SW480 (cell line): ENCODE results near the gene MAST4.

Source experiments
- DNase-seq: peaks from one replicate; pipeline ENCODE4 v3.0.0-alpha.2; 2016; ENCODE audit warnings: low spot score

The MAST4 gene

GRCh38 chr5:66876266-66876807 lies 280.1 kb downstream of the MAST4 start:
- no peak for DNase-seq

- DNase-seq = peak; percentile 3
Observed at GRCh38 chr5:66877843-66878242, 281.6 kb downstream of the MAST4 start.

DNA sequence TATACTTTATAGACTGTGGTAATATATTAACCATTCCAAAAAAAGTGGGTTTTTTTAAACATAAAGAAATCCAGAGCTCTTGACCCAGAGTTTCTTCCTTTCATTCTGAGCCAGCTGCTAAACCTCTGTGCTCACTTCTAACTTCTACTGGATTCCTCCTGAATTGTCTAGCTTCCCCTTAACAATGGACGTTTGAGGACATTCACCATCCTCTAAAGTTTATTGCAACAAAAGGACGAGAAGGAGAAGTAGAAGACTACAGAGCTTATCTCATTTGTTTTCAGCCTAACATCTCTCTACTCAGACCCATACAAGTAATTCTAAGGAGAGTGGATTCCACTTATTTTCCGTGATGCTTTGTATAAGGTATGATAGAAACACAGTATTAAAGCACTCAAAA lies 284.2 kb downstream of the MAST4 start:
- DNase-seq = no peak

GRCh38 chr5:66881480-66882161 lies 285.4 kb downstream of the MAST4 start:
- no peak for DNase-seq

GRCh38 chr5:66882606-66883227 lies 286.5 kb downstream of the MAST4 start:
- no peak for DNase-seq

- DNase-seq = no peak
Observed at GRCh38 chr5:66884564-66885243, 288.5 kb downstream of the MAST4 start.

GRCh38 chr5:66886941-66887340 lies 290.7 kb downstream of the MAST4 start:
- DNase-seq = no peak

DNA sequence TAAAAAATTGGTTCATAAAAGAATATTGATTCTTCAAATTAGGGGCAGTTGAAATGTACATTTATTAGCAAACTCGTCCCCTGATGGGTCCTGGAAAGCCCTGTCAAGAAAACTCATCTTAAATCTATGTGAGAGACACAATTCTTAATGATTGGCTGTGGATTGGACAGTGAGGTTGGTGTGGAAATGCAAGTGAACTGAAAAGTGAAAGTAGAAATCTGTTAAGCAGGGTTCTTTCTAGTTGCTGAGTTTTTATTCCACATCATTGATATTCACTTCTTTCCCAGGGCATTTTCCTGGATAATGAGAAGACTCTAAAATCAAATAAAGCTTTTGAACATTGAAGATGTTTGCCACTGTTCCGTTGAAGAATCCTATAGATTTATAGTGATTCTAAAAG lies 292.4 kb downstream of the MAST4 start:
- no peak for DNase-seq

DNA sequence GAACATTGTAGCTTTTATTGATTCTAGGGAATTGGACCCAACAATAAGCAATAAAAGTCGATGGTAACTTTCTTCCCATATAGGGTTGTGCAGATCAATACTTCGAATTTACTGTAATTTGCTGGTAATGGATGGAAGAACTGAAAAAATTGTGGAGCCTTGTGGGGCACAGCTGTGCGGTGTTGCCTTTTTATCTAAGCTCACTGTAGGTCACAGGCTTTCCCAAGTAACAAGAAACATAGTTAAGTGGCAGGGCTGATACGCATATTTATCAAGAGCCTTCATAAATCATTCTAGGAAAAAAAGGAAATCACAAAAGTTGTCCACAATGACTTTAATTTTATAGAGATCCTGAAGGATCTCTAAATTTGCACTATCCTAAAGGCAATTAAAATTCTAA lies 292.9 kb downstream of the MAST4 start:
- DNase-seq = no peak

DNA sequence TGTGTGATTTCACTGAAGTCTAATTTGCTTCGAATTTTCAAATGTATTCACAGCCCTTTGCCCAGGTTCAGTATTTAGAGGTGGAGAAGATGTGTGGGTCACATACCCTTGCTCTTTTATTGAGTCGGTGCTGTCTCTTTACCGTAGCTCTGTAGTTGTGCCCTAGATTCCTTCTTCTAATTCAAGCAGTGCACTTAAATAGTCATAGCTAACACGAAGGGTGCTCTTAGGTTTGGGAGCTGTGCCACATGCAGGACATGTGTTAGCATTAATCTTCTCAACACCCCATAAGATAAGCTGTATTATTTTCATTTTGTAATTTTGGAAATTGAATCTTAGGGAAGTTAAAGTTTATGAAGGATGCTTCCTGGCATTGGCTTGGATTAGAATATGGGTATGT lies 293.3 kb downstream of the MAST4 start:
- DNase-seq = no peak

DNA sequence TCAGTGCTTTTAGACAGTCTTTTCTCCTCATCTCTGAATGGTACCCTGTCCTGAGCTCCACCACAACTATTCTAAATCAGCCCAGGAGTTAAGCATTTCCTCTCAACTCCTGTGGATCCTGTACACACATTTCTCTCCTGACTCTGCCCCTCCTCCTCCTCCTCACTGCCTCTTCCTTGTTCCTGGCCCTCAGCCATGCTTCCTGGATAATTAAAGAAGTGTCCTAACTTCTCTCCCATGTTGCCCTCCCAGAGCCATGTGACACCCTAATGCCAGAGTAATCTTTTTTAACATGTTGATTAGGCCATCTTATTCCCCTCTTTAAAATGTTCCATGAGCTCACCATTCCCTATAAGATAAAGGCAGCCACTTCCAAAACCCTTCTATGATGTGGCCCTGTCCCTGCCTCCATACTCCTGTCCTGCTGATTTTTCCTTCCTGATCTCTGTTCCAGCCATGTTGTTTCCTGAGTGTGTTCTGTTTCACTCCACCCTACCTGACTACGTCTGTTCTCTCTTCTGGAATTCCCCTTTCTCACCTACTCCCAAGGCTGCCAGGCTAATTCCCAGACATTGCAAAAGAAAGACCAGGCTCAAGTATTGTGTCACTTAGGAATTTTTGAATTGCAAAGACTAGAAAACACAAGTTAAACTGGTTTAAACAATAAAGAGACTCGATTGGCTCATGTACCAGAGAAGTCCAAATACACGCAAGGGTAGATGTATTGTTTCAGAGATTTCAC lies 295.2 kb downstream of the MAST4 start:
- no peak for DNase-seq

DNA sequence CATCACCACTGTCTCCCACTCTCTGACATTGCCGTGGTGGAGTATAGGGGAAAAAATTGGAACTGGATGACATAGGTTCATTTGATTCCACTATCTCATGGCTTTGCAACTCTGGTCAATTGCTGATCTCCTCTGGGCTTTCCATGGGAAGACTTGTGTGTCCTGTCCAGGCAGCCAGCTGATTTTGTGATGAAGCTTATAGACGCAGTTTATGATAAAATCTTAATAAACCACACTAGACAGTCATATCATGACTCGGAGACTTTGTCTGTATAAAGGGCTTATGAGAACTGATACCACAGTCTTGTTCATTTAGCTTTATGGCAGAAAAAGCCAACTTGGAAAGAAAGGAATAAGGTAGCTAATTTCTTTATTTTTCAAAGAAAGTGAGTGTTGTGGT lies 296.5 kb downstream of the MAST4 start:
- no peak for DNase-seq

DNA sequence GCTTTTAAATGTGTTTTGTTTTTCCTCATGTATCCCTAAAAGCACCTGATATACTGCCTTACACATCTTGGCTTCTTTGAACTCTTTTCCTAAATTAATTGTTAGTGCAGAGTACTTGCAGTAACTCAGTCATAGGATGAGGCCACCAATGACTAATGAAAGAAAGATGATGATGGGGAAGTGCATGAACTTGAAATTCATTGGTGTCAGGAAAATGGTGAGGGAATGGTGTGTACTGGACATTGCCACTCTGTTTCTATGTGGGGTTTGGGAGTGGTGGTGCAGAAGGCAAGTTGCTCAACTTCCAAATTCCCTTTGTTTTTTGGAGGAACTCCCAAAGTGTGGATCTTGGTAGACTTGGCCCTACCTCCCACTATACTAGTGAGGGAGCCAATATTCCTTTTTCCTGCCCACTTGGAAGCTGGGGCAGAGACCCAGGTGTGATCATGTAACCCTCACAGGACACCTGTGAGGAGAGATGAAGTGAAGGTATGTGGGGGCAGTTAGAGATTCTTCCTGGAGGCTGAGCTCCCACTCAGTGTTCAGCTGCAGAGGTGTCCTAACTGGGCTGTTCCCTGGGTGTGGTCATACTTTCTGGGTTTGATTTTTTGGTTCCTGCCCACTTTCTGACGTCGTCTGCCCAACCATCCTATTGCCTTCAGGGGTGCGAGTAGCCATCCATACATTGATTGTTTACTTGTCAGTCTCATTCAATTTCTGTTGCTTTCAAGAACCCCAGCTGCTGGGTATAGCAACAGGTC lies 298.5 kb downstream of the MAST4 start:
- no peak for DNase-seq

DNA sequence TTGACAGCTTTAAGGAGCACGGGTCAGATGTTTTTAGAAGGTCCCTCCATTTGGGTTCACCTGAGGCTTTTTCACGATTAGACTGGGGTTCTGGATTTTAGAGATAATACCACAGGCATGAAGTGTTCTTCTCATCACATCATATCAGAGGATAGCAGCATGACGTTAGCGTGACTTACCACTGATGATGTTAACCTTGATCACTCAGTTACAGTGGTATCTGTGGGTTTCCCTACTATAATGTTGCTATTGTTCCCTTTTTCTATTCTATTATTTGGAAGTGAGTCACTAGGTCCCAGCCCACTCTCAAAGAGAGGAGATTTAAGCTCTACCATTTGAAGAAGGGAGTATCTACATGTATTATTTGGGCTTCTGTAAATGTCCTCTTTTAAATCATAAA lies 300.0 kb downstream of the MAST4 start:
- DNase-seq = peak; percentile 89

DNA sequence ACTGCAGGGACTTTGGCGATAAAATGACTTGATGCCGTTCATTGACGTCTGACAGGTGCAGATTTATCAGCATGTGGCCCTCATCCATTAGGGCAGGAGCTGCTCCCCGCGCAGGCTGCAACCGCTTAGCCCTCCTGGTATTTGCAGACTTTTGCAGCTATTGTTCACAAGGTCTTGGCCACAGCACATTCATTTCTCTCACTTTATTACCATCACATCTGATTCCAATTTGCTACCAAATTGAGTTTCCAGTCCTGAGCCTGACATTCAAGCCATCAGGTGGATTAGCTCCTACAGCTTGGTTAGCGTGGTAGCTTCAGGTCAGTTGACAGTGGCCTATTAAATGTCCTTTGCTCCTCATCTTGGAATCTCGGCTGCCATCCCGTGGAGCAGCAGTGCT lies 301.2 kb downstream of the MAST4 start:
- no peak for DNase-seq

DNA sequence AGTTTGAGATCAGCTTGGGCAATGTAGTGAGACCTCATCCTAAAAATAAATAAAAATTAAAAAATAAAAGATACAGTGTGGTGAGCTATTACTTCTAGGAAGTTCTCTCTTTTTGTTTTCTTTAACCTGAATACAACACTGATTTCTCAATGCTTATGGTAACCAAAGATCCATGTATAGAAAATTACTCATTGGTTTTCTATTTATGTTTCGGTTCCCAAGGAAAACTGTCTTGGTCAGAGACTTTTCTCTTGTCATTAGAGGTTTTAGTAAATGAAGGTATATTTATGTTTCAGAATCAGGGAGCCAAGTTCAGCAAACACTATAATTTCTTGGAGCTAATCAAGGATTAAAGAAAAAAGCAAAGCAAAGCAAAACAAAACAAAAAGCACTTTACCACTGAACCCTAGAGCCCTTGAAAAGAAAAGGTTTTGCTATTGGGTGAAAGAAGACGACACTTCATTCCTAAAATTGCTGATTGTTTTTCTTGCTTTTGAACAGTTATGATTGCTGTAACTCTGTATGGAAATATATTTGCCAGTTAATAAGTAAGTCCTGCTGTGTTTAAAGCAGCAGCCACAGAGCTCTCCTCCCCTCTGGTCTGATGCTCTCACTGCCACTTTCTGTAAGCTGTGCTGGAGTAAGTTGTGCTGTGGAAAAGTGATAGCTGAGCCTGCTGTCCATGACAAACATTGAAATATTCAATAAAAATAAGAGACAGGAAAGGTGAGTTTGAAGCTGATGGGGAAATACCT lies 302.2 kb downstream of the MAST4 start:
- DNase-seq = no peak

DNA sequence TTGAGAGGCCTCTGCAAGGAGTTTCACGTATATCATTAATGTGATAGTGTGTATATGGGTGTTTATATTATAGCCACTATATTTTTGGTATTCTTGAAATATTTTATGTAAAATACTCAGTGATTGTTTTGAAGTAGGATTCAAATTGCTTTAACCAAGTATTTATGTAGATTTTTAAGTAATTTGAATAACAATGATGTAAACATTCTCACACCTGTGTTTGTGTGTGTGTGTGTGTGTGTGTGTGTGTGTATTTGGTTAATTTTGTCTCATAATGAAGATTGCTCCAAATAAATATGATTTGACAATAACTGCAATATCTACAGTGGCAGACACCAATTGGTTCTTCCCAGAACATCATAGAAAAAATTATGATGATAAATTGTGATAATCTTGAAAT lies 307.0 kb downstream of the MAST4 start:
- no peak for DNase-seq

DNA sequence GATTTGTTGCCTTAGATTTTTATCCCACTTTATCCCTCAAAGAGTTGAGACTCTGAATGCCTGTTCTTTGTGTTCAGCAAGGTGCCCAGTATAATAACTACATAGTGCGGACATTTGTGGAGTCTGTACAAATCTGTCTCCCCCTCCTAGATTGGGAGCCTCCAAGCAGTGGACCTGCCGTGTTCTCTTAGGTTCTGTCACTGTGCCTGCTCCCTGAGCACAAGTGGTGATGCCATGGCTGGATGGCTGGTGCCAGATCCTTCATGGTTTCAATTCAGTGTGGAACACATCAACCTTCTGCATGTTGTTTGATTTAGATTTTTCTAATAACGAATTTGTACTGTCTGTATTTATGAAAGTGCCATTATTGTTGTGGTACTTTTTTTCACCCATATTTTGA lies 307.5 kb downstream of the MAST4 start:
- DNase-seq = no peak

- DNase-seq = no peak
Observed at GRCh38 chr5:66904189-66904588, 308.0 kb downstream of the MAST4 start.

DNA sequence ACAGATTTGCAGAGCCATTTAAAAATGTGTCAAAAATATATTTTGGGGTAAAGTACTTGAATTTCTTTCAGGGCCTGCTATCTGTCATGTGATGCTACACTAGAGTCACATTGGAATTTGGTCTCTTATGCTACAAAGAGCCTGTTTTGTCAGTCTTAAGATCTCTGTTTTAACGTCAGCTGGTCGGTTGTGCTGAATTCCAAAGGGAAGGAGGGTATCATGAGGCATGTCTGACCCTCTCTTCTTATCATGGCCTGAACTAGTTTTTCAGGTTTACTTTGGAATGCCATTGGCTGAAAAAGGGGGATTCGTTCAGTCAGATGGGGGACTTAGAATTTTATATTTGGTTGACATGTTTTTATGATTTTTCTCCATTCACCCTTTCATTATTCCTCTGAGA lies 309.8 kb downstream of the MAST4 start:
- DNase-seq = no peak

DNA sequence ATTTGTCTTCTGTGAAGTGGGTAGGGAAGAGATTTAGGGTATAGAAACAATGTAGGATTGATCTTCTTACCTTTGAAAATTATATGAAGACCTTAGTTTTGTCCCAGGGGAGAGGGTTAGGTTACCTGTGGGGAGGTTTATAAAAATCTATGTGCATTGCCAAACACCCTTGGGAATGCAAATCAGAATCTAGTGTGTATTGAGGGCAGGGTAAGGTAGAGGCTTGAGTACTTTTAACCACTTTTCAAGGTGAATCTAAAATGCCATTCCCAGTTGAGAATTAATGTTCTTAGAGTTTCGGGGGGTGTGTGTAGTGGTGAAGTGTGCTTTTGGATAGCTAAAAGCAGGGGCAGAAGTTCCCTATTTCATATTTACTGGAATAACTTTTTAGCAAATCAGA lies 312.0 kb downstream of the MAST4 start:
- no peak for DNase-seq
